Activated effector memory CD4-positive, alpha-beta T cell treated with Interleukin-2 at 50 U/mL for 16 hours (primary cell): ENCODE results near the gene MAD2L2.

Experiments
- DNase-seq: peaks from one replicate; pipeline ENCODE4 v3.0.0-alpha.2; 2020

The MAD2L2 gene

DNA sequence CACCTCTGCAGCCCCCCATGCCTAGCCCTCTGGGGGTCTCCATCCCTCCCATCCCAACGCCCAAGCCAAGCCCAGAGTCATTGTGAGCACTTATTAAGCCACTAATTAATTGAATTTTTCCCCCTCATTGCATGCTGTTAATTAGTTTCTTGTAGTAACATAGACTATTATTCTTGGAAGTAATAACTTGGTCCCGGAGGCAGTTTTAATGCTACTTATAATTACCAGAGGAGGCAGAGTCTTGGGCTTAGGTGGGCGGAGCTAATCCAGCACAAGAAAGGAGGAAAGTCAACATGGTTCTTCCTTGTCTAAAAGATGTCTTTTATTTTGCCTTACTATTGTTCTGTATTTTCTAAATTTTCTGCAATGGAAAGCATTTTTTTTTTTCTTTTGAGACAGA lies 54.4 kb downstream of the MAD2L2 start:
- DNase-seq: no peak
